GM19438 (cell line): ENCODE measurements around the gene GNPTG.
A peak's percentile ranks its signal among the peaks of the same experiment; 100 is the strongest.

Experiments used
- ATAC-seq: cut with Tn5 transposase; IDR thresholded peaks from one replicate; pipeline ENCODE4 v1.9.1; 2021; ENCODE audit warnings: low read depth; ENCODE audit not compliant: unreplicated experiment

GNPTG gene

DNA sequence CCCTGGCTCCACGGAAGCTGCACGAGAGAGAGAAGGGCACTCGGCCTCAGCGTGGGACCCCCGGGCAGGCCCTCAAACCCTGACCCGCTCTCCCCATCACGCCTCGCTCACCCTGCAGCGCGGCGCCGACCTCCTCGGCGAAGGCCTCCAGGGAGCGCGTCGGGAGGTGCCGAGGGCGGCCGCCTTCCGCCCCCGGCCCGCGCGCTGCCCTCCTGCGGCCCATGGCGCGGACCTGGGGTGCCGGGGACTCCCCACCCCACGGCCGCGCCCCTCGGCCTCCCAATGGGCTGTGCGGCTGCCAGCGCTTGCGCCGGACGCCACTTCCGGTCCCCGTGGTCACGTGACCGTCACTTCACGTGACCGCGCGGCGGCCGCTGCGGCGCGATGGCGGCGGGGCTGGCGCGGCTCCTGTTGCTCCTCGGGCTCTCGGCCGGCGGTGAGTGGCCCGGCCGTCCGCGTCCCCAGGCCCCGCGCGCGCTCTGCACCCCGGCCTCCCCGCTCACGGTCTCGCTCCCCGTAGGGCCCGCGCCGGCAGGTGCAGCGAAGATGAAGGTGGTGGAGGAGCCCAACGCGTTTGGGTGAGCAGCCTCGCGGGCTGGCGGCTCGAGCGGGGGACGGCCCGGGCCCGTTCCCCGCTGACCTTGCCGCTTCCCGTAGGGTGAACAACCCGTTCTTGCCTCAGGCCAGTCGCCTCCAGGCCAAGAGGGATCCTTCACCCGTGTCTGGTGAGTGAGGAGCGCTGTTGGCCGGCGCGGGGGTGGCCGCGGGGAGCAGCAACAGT lies at the start of gene GNPTG, which contains the start of gene TSR3:
Gene GNPTG, plus strand, starts transcription at position 350 of the 781 bp plus-strand sequence. Its CDS starts 35 bp downstream, at position 385.
Gene TSR3, minus strand, starts transcription at position 297 of the 781 bp plus-strand sequence. Its CDS starts 74 bp downstream, at position 223.
- peak; percentile 71 for ATAC-seq

DNA sequence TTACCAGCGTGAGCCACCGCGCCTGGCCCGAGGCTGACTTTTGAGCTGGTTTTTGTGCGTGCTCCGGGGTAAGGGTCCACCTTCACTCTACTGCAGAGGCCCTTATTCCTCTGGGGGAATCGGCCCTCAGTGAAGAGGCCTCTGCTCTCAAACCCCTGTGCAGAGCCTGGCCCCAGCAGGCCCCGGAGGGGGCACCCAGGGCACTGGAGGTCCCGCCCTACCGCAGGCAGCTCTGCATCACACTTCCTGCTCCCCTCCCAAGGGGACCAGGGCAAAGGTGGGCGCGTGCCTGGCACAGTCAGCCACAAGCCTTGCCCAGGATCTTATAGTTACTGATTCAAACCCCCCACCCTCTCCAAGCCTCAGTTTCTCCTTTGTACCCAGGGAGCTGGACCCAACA lies 45.9 kb upstream of the GNPTG start:
- ATAC-seq, result no peak

DNA sequence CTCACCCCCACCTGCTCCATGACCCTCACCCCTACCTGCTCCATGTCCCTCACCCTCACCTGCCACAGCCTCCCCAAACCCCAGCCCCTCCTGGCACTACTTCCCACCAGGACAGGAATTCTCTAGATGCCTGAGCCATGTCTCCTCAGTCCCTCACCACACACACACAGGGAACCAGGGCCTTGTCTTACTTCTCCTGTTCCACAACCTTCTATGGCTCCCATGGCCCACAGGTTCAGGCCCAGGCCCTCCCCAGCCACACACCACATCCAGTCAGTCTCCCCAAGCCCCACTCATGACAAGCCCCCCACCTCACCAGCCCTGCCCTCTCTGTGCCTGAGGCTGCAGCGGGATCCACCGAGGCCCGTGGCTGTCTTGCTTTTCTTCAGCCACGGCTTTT lies 45.4 kb upstream of the GNPTG start:
- no peak for ATAC-seq

DNA sequence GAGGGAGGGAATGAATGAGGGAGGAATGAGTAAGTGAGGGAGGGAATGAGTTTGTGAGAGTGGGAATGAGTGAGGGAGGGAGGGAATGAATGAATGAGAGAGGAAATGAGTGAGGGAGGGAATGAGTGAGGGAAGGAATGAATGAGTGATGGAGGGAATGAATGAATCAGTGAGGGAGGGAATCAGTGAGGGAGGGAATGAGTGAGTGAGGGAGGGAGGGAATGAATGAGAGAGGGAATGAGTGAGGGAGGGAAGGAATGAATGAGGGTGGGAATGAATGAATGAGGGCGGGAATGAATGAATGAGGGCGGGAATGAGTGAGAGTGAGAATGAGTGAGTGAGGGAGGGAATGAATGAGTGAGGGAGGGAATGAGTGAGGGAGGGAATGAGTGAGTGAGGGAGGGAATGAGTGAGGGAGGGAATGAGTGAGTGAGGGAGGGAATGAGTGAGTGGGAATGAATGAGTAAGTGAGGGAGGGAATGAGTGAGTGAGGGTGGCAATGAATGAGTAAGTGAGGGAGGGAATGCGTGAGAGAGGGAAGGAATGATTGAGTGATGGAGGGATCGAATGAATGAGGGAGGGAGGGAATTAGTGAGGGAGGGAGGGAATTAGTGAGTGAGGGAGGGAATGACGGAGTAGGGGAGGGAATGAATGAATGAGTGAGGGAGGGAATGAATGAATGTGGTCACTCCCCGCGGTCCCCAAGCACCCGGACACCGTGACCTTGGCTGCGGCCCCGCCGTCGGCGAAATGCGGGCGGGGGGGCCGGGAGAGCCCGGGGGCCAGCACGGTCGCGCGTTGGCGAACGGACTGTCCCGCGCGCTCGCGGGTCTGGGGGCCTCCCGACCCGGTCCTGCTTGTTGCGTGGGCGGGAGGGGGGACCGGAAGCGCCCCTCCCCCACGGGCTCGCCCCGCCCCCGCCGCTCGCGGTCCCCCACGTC lies 43.4 kb upstream of the GNPTG start:
- ATAC-seq, result peak; percentile 4

DNA sequence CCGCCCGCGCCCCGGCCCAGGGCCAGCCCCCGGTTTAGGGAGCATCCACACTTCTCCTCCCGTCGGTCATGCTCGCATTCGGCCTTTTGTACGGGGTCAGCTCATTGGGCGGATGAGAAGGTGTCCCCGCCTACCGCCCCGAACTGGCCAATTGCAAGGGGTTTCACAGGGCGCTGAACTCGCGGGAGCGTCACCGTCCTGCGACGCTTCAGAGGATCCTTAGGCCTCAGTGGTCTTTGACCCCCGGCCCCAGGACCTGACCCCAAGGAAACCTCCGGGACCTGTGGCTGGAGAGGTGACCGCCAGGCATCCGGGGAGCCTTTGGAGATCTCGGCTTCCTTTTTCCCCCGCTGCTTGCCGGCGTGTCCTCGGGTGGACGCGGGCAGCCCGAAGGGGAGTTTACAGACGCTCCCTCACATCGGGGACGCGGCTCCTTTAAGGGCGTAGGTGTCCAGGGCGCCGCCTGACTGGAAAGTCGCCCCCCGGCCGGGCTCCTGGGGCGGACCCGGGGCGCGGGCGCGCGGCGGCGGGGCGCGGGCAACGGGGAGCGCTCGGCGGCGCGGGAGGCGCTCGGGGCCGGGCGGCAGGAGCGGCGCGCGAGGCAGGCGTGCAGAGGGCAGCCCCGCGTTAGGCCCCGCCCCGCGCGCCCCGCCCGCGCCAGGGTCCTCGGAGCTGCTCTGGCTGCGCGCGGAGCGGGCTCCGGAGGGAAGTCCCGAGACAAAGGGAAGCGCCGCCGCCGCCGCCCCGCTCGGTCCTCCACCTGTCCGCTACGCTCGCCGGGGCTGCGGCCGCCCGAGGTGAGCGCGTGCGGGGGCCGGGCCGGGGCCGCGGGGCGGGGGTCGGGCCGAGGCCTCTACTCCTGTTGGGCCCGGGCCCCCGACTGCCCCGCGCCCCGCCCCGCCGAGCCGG lies 42.5 kb upstream of the GNPTG start, which contains the start of gene UBE2I:
Gene UBE2I, plus strand, starts transcription at position 660 of the 909 bp plus-strand sequence. CDS start 4,395 bp downstream, outside the sequence.
- peak; percentile 51 for ATAC-seq

DNA sequence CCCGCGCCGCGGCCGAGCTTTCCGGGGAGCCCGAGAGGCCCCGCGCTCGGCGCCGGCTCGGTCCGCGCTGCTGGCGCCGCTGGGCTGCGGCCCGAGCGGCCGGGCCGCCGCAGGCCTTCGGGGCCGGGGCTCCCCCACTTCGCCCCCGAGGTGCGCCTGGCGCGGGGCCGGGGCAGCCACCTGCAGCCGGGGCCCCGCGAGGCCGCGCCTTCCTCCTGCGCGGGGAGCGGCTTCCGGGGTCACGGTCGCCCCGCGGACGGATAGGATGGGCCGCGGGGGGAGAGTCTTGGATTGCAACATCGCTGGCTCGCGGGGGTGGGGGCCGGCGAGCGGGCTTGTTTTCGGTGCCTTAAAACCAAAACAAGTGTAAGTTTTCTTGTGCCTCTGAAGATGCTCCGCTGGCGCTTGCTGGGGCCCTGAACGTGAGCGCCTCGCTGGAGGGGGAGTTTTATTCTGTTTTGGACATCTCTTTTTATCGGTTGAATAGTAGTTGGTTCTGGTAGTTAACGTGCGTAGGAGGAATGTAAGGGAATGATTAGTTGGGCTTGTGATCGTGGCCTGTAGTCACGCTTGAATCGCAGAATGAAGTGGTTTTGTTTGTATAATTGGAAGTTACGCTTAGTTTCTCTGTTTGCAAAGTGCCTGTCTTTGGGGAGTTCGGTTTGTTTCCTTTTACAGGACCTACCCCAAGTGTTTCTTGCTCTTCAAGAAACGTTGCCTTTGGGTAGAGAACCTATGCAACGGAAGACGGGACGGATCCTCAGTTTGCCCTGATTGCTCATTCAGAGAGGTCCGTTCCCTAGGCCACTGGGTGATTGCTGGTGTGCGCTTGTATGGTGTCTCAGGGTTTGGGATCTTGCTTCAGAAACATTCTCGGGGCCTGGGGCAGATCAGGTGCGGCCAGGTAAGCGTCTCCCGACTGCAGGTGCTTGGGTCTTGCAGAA lies 41.6 kb upstream of the GNPTG start:
- ATAC-seq, result peak; percentile 4

DNA sequence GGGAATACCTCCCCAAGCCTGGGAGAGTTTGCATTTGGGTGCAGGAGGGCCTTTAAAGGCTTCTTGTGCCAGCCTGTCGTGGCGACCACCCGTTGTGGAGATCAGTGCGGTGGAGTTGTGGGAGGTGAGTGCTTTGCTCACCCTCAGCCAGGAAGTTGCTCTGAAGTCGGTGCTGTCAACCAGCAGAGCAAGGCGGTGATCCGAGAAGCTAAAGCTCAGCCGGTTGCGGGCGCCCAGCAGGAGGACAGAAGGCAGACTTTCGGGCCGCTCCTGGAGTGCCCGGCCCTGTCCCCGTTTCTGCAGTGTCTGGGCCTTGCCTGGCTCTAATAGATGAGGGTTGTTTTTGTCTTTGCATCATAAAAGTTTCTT lies 40.9 kb upstream of the GNPTG start:
- no peak for ATAC-seq

DNA sequence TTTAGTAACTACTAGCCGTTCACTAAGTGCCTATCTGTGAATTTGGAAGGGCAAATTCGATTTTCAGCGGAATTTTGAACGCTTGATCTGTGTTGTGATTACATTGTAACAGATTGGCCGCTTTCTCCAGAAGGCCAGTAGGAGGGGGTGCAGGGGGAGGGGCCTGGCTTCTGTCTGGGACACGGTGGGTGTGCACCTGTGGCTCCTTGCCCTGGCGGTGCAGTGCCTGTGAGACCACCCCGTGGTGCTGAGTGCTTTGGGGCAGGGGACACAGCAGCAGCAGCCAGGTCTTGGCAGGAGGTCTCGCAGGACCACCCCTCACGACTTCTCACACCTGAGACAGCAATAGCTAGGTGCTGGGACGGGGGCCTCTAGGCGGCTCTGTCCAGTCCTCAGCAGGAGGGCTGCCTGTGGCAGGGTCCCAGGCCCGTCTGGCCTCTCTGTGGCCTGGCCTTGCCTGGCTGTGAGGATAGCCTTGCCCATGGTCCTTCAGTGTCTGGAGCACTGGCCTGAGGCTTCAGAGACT lies 40.5 kb upstream of the GNPTG start:
- no peak for ATAC-seq

DNA sequence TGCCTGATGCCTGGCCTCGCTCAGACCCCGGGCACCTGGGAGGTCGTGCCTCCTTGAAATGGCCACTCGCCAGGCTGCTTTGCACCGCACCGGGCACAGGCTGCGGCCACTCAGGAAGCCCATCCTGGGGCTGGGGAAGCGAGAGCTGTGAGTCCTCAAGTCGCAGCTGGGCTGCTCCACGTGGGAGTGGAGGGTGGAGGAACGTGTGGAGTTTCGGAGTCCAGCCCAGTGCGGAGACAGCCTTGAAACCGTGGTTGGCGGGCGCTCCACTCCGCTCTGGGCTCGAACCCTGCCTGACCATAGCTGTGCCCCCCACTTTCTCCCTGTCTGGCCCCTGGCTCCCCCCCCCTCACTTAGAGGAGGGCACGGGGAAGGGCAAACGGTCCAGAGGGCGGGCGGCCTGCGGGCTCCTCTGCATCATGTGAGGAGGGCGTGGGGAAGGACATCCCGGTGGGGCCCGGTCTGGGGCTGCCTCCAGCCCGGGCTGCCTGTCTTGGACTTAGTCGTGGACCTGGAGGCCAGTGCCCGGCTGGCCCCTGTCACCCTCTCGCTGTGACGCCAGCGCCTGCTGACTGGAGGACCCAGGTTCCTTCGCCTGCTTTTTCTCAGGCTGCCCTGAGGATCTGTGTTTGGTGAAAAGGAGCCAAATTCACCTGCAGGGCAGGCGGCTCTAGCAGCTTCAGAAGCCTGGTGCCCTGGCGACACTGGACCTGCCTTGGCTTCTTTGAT lies 39.8 kb upstream of the GNPTG start:
- ATAC-seq, result no peak

DNA sequence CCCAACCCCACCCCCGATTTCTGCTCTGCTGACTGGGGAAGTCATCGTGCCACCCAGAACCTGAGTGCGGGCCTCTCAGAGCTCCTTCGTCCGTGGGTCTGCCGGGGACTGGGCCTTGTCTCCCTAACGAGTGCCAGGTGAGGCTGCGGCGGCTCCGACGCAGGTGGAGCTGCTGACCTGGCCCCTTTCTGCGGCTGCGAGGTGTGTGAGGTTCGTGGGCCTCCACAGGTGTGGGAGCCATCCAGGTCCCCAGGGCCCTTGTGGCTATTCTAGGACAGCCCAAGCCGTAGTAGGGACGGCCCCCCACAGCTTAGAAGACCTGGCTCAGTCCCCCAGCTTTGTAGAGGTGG lies 39.3 kb upstream of the GNPTG start:
- no peak for ATAC-seq

DNA sequence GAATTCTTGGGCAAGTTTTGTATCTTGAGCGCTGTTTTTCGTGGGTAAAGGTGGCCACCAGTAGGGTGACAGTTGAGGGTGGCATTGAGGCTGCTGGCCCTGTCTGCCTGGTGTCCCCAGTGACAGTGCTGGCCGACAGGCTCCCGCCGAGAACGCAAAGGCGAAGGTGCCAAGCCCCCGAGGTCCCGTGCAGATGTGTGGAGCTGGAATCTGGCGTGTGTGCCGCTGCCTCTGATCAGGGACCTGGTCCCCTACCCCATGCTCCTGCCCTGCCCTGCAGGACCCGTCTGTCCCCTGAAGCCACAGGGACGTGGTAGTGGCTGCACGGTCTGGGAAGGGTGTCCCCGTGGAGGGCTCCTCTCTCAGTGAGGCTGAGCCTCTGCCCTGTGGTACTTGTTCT lies 38.8 kb upstream of the GNPTG start:
- ATAC-seq, result no peak

DNA sequence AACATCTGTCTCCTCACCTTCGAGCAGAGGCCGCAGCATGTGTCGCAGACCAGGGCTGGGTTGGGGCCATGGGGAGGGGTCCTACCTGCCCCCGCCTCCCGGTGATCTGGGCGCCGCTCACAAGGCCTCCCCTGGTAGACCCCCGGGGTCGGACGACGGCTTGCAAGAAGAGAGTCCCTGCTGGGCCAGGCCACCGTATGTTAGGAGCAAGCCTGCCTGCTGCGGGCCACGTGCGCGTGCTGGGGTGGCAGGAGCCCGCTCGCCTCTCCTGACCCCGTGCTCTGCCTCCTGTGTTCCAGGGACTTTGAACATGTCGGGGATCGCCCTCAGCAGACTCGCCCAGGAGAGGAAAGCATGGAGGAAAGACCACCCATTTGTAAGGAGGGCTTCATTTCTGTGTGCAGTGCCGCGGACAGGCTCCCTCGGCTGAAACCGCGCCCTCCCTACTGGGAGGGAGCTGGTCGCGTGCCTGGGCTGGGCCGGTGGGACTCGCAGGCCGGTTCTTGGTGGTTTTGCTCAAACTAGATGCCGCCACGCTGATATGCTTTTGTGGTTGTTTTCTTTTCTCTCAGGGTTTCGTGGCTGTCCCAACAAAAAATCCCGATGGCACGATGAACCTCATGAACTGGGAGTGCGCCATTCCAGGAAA lies 37.9 kb upstream of the GNPTG start:
- no peak for ATAC-seq

DNA sequence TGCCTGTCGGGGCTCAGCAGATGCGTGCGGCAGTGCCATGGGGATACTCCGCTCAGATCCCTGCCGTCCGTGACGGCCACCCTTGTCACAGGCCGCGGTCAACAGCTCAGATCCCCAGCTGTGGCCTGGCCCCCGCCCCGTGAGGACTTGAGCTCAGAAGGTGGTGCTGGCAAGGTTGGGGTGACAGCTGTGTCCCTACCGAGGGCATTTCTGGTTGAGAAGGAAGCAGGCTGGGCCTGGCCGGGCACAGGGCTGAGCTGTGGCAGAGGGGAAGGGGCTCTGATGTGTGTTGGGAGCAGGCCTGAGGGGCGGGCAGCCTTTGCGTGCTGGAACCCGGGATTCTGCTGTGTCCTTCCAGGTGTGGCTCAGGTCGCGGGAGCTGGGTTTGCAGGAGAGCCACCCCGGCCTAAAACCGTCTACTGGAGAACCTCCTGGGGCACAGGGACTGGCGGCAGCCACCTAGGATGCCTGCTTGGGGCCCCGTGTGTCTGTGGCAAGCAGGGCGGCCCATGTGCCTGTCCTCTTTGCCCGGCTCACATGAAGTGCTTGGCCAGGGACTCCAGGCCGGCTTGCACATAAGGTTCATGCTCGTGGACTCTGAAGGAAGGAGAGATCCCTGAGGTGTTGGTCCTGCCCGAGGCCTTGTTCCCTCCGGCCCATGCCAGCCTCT lies 37.2 kb upstream of the GNPTG start:
- no peak for ATAC-seq

DNA sequence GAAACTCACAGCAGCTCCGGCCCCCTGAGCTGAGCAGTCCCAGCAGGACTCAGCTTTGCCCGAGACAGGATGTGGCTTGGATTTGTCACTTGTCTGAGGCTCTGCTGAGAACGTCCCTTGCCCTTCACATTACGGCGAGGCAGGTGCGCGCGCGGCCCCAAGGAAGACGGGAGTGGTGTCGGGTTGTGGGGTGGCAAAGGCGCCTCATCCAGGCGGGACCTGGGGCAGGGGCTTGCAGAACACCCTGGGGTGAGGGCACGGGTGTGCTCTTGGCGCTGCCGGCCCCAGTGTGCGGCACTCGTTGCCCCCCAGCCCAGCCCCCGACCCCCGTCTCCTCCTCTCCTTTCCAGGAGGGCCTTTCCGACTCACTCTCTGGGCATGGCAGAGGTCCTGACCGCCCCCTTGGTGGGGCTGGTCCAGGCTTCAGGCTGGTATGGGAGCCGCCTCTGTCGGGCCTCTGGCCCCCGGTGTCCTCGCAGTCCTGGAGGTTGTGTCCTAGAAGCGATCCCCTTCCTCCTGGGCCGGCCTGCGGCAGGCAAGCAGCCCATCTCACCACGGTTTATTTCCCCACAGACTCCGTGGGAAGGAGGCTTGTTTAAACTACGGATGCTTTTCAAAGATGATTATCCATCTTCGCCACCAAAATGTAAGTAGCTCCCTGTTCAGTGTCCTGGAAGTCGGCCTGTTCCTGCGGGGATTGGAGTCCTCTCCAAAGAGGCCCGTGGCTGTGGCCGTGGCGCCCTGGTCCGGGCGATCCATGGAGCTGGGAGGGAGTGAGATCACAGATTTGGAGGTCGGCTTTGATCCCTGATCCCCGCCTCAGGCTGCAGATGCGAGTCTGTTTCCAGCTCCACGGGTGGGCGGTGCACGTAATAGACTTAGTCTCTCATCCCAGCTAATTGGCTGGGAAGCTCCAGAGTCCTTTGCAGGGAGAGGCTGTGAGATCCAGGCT lies 36.4 kb upstream of the GNPTG start:
- no peak for ATAC-seq

DNA sequence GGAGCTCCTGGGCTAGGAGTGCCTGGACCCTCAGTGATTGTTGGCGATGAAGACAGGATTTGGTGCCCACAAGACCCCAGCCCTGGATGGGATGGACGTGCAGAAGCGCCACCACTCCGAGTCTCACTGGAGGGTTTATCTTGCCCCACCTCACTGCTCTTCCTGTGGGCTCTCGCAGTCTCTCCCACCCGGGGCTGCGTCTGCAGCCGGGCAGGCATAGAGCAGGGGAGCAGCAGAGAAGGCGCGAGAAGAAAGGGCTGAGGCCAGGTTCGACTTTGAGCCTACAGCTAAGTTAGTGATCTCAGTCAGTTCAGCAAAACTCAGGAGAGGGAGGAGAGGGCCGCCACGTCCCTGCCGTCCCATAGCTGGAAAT lies 35.7 kb upstream of the GNPTG start:
- ATAC-seq, result no peak

DNA sequence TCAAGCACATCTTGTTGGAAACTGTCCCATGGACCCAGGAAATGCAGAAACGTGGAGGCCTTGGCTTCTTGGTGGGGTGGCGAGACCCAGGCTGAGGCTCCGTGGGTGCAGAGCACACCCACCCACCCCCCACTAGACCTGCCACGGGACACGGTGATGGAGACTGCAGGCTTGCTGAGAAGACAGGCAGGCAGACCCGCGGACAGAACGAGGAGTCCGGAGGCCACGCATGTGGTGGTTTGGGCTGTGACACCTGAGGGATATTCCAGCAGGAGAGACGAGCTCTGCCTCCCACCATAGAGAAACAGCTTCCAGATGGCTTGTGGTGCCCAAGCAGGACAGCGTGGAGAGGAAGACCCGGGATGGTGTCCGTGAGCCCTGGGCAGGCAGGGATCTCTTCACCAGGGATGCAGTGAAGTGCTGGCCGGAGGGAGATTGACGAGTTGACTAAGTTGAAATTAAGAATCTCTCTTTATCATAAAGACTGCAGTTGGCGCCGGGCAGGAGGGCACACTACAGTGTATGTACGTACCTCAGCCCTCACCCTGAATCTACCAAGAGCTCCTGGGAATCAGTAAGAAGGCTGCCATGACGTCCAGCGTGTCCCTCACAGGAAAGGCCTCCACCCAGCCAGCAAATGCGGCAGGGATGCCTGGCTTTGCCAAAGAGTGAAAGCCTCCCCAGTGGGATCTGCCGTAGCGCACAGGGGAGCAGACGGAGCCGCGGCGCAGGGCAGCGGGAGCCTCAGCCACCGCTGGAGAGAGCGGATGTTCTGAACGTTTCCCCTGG lies 34.1 kb upstream of the GNPTG start:
- ATAC-seq, result no peak
